BE2C (cell line): ENCODE measurements around the gene IKZF1.

Experiments used
- DNase-seq: peaks from one replicate; pipeline ENCODE4 v3.0.0-alpha.2; 2020
- H3K27me3 ChIP-seq: fragments of 250-450 bp; sonication (Bioruptor Pico); 2 replicates; pipeline ENCODE4 v1.5.1; 2020; ENCODE audit warnings: mild to moderate bottlenecking
- H3K36me3 ChIP-seq: fragments of 250-450 bp; sonication (Bioruptor Pico); 2 replicates; pipeline ENCODE4 v1.5.1; 2020; ENCODE audit warnings: mild to moderate bottlenecking
- H3K4me1 ChIP-seq: fragments of 250-450 bp; sonication (Bioruptor Pico); 2 replicates; pipeline ENCODE4 v1.5.1; 2020
- H3K4me3 ChIP-seq: 2 replicates; pipeline ENCODE4 v1.5.1; 2011; ENCODE audit warnings: low read depth, low read length
- H3K9me3 ChIP-seq: fragments of 250-450 bp; sonication (Bioruptor Pico); 2 replicates; pipeline ENCODE4 v1.5.1; 2020
- CTCF ChIP-seq: IDR thresholded peaks from 2 replicates; pipeline ENCODE4 v1.5.1; 2012; ENCODE audit warnings: mild to moderate bottlenecking, low read depth, low read length

Gene IKZF1

GRCh38 chr7:50431722-50432305 is 127.3 kb downstream of the IKZF1 start:
- no peak overlapping the region for H3K4me3 ChIP-seq
- H3K36me3 ChIP-seq: no peaks in the 10 kb centered on the region
- no peaks in the 10 kb centered on the region for H3K4me1 ChIP-seq
- no peaks in the 10 kb centered on the region for H3K27me3 ChIP-seq
- no peak for TF ChIP-seq CTCF
- DNase-seq: no peak
- H3K9me3 ChIP-seq: no peaks in the 10 kb centered on the region

DNA sequence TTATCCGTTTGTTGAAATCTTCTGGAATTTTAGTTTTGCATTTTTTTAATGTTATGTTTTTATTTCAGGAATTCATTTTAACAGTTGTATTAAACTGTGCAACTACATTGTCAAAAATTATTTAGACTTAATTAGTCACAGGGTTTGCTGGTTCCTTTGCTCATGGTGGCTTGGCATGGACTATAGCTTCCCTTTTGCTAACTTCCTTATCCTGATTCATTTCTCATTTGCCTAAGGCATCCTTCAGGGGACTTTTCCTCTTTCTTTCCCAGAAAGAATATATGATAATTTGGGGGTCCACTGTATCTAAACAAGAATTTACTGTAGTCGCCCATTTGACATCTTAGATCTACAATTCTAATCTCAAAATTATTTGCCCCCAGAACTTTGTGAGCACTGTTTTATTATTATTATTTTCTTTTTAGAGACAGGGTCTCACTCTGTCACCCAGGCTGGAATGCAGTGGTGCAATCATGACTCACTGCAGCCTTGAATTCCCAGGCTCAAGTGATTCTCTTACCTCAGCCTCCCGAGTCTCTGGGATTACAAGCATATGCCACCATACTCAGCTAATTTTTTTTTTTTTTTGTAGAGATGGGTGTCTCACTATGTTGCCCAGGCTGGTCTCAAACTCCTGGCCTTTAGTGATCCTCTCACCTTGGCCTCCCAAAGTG is 131.8 kb downstream of the IKZF1 start:
- Histone ChIP-seq H3K4me3 (no peak overlapping the region), H3K27me3 (no peaks in the 10 kb centered on the region), H3K4me1 (no peaks in the 10 kb centered on the region), H3K36me3 (peaks cover 18% of the 10 kb centered on the region), H3K9me3 (no peaks in the 10 kb centered on the region)
- no peak for TF ChIP-seq CTCF
- DNase-seq: no peak

DNA sequence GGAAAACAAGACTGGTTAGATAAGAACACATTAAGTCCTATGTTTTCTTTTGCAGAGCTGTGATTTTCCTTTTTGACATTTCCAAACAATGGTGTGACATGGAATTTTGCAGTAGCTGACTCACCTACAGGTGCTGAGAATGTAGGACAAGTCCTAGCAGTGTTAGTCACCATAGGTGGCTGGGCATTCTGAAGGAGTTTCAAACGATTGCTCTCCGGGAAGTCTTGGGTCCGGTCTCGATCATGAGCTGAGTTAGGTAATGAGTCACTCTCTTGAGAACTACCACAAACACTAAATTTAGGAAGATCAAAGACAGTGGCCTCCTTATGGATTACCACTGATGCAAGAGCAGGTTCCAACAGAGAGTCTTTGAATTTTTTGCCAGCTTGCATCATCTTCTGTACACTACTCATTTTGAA is 142.0 kb downstream of the IKZF1 start:
- H3K4me1 ChIP-seq: no peaks in the 10 kb centered on the region; the same call in 1 of the 2 replicates
- no peak overlapping the region for H3K4me3 ChIP-seq
- TF ChIP-seq CTCF: no peak
- H3K36me3 ChIP-seq: peaks cover 39% of the 10 kb centered on the region
- no peaks in the 10 kb centered on the region for H3K27me3 ChIP-seq
- DNase-seq: no peak
- H3K9me3 ChIP-seq: no peaks in the 10 kb centered on the region

DNA sequence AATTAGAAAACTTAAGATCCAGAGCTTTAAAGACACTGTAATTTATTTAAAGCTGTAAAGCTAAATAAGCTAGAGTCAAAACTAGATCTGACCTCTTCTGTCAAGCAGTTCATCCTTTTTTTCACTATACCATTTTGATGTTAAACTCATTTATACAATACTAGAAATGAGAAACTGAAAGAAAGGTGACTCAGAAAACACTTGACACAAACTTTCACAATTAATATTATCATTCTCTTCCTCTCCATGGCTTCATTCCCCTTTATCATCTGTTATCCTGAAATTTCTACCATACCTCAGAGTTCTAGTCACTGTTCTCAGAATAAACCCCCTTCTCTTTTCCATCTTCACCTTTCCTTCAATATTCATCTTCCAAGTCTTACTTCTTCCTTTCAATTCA is 144.3 kb downstream of the IKZF1 start:
- DNase-seq: no peak
- H3K27me3 ChIP-seq: no peaks in the 10 kb centered on the region
- peak overlapping the region; percentile 70 for H3K4me3 ChIP-seq
- no peaks in the 10 kb centered on the region for H3K9me3 ChIP-seq
- H3K4me1 ChIP-seq: no peaks in the 10 kb centered on the region; the same call in 1 of the 2 replicates
- no peak for TF ChIP-seq CTCF
- H3K36me3 ChIP-seq: peaks cover 34% of the 10 kb centered on the region

GRCh38 chr7:50449501-50449880 is 145.0 kb downstream of the IKZF1 start:
- Histone ChIP-seq H3K4me1 (no peaks in the 10 kb centered on the region; the same call in 1 of the 2 replicates), H3K27me3 (no peaks in the 10 kb centered on the region), H3K9me3 (no peaks in the 10 kb centered on the region), H3K4me3 (peak overlapping the region; percentile 70), H3K36me3 (peaks cover 27% of the 10 kb centered on the region)
- DNase-seq: no peak
- no peak for TF ChIP-seq CTCF

DNA sequence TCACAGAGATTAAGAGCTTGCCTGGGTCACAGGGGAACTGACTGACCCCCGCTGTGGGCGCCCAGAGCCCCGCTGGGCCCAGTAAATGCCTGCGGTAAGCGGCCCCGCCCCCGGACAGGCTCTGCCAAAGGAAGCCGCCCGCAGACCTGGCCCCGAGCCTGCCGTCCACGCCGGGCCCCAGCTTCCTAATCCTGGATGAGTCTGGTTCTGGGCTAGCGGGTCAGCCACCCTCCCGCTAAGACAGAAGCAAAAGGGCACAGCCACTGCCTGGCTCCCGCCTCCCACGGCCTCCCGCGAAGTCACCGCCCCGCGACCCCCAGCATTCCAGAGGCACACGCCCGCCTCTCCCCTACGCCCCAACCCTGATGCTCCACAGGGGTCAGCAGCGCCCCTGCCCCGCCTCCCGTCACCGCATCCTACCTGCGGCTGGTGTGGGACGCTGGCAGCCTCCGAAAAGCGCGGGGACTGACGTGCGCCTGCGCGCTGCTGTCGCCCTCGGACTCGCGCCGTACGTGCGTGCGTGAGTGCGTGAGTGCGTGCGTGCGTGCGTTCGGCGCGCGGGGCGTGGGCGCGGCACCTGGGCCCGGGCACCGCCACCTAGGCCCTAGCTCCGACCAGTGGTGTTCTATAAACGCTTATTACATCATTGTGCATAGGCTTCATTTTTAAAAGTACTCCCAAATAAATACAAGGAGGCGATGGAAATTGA is 145.5 kb downstream of the IKZF1 start, which contains the start of gene FIGNL1:
TSS of gene FIGNL1 (minus strand) at position 470 of the 709 bp plus-strand sequence. CDS start 3,063 bp downstream, outside the sequence.
- peak within 1 kb of the TSS; percentile 70 for H3K4me3 ChIP-seq
- no peaks in the 10 kb centered on the region for H3K9me3 ChIP-seq
- H3K36me3 ChIP-seq: peaks cover 22% of the 10 kb centered on the region
- no peaks in the 10 kb centered on the region; the same call in 1 of the 2 replicates for H3K4me1 ChIP-seq
- no peaks in the 10 kb centered on the region for H3K27me3 ChIP-seq
- no peak for TF ChIP-seq CTCF
- peak; percentile 78 for DNase-seq
